ENCODE results near the gene LCN1. TPM values are rescaled to one million over a fixed set of nuclear protein-coding genes. Genes with fewer than 3 reads are reported as not detected.
"Not testable (repeated sequence)": the region's sequence is repeated elsewhere in the genome, so short reads cannot be mapped to it uniquely, and the experiment has no call there.

Gene LCN1
- total and polyA plus RNA-seq, 2 of the 8 experiments (the other 6 are each of a cell fraction or from before 2014, with no cell fraction given), result not detected

DNA sequence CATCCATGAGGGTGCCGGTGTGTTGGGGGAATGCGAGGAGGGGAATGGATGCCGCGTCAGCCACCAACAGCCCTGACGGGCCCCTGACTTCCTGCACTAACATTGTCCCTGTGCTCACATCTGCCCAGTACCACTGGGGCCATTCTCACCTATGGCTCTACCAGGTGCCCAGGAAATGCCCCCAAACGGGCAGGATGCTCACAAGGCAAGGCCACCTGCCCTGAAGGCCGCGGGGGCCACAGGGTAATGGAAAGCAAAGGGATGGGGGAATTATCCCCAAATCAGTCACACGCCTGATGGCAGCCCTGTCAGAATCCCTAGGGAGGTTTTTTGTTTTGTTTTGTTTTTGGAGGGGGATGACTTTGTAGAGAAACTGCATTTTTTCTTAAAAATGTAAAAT lies 7.3 kb upstream of the LCN1 start:
- H3K27me3 ChIP-seq (replicated peaks in 1 of 4; ENCODE audit: control insufficient read depth in 3 of 4, extremely low read depth in 1 of 4, insufficient read depth in 3 of 4, low read length in 3 of 4); H3K23ac ChIP-seq (ENCODE audit: insufficient read length); H3K9me3 ChIP-seq (ENCODE audit: insufficient read depth in 2 of 2, low read depth in 1 of 2, low read length in 1 of 2); H2AFZ ChIP-seq (ENCODE audit: low read length); H3K79me2 ChIP-seq (ENCODE audit: control insufficient read depth in 1 of 2, insufficient read depth in 2 of 2, low read length in 2 of 2); H3K4me3 ChIP-seq (ENCODE audit: extremely low read depth in 1 of 4, insufficient read depth in 2 of 4, low read depth in 3 of 4, low read length in 4 of 4); H4K20me1 ChIP-seq (replicated peaks in 1 of 2; ENCODE audit: control insufficient read depth in 1 of 2, insufficient read depth in 2 of 2, low read length in 2 of 2); H3K23me2 ChIP-seq (ENCODE audit: low read depth, low read length); H4K8ac ChIP-seq (ENCODE audit: extremely low read depth, insufficient read depth, low read length); H3K4me1 ChIP-seq (replicated peaks in 1 of 4; ENCODE audit: control insufficient read depth in 3 of 4, insufficient read depth in 4 of 4, low read length in 3 of 4); H3K79me1 ChIP-seq (ENCODE audit: low read depth, low read length); H3K56ac ChIP-seq (replicated peaks; ENCODE audit: insufficient read length, low read depth, low read length); H3K14ac ChIP-seq (ENCODE audit: insufficient read length); H2BK20ac ChIP-seq (ENCODE audit: low read length); H3K36me3 ChIP-seq (ENCODE audit: control insufficient read depth in 2 of 4, insufficient read depth in 4 of 4, low read length in 3 of 4); H3K18ac ChIP-seq (ENCODE audit: extremely low read depth, low read length); H2BK120ac ChIP-seq (replicated peaks; ENCODE audit: low read depth, low read length); H3K4ac ChIP-seq (replicated peaks; ENCODE audit: insufficient read length, low read depth, low read length); H3K27ac ChIP-seq (ENCODE audit: low read depth, low read length); H3K4me2 ChIP-seq (ENCODE audit: insufficient read depth in 1 of 2, low read depth in 2 of 2, low read length in 2 of 2); H2BK5ac ChIP-seq (ENCODE audit: low read depth, low read length); POLR2A ChIA-PET (ENCODE audit: partially characterized antibody); H3K9ac ChIP-seq (replicated peaks in 1 of 4; ENCODE audit: extremely low read depth in 1 of 4, low read depth in 3 of 4, low read length in 3 of 4); H4K91ac ChIP-seq (replicated peaks; ENCODE audit: insufficient read length, low read length); H2BK15ac ChIP-seq (ENCODE audit: low read length); H4K5ac ChIP-seq (ENCODE audit: insufficient read length, low read depth, low read length); FAIRE-seq; DNase-seq (ENCODE audit: low read depth in 1 of 2, low spot score in 2 of 2); H2AK5ac ChIP-seq (ENCODE audit: low read depth, low read length): not testable (repeated sequence)
- 0 out of 2 replicates have a peak overlapping the region, but pooled peaks have one; percentile 27 for H2BK12ac ChIP-seq (ENCODE audit: low read depth, low read length)
- CTCF ChIA-PET (ENCODE audit: partially characterized antibody), result interaction anchor here (1.4 kb wide), 1 partner anchor 10 kb away, joined by 4 read pairs; no protein-coding TSS in a partner anchor
- 87% methylated on average over 8 of the region's 9 CpGs; no CpG with 5 or more reads in 1 of the 2 experiments for WGBS, 2 experiments (ENCODE audit: extremely low coverage in 1 of 2, insufficient coverage in 1 of 2, insufficient read length in 1 of 2, insufficient replicate concordance in 2 of 2, low coverage in 1 of 2, low lambda C conversion rate in 2 of 2, missing lambda C conversion rate in 1 of 2)

All from H1 (cell line).